Kidney (tissue), 14 donors: ENCODE results near the gene CXCL12. TPM values are rescaled to one million over a fixed set of nuclear protein-coding genes. Genes with fewer than 3 reads are reported as not detected.

Source experiments
- DNase-seq, 5 donors: peaks; one replicate each; pipeline ENCODE4 v3.0.0-alpha.2; 2013 to 2020
- FAIRE-seq: peaks from 2 replicates; lab custom pipeline; 2012; peaks lifted over from hg19 to GRCh38; lab: Jason Lieb, UNC
- H3K27ac ChIP-seq, 2 donors: one replicate each; pipeline ENCODE4 v1.7.0; 2013; ENCODE audit warnings: low read depth in 2 of 2, low read length in 2 of 2, inconsistent platforms in 1 of 2
- H3K27me3 ChIP-seq: one replicate; pipeline ENCODE4 v1.7.1; 2013; ENCODE audit warnings: low read length, inconsistent platforms; ENCODE audit not compliant: control insufficient read depth, insufficient read depth
- H3K36me3 ChIP-seq, 3 donors: one replicate each; pipeline versions ENCODE4 v1.7.0 to v1.7.1; 2013; ENCODE audit warnings: low read length in 3 of 3, control low read depth in 1 of 3, inconsistent platforms in 1 of 3; ENCODE audit not compliant: insufficient read depth in 3 of 3, control insufficient read depth in 2 of 3
- H3K4me1 ChIP-seq, 3 donors: one replicate each; pipeline versions ENCODE4 v1.7.0 to v1.7.1; 2013; ENCODE audit warnings: low read length in 3 of 3, inconsistent platforms in 1 of 3, low read depth in 1 of 3; ENCODE audit not compliant: control insufficient read depth in 2 of 3, insufficient read depth in 2 of 3
- H3K4me3 ChIP-seq, 3 donors: one replicate each; pipeline versions ENCODE4 v1.7.0 to v1.8.1; 2013; ENCODE audit warnings: low read length in 3 of 3, control low read depth in 1 of 3, inconsistent platforms in 1 of 3
- H3K9ac ChIP-seq, 3 donors: one replicate each; pipeline versions ENCODE4 v1.7.0 to v1.7.1; 2013; ENCODE audit warnings: low read length in 3 of 3, control low read depth in 1 of 3, inconsistent platforms in 1 of 3
- H3K9me3 ChIP-seq, 3 donors: one replicate each; pipeline versions ENCODE4 v1.7.0 to v1.7.1; 2013; ENCODE audit warnings: low read length in 3 of 3, control low read depth in 1 of 3, inconsistent platforms in 1 of 3; ENCODE audit not compliant: control insufficient read depth in 2 of 3, insufficient read depth in 1 of 3
- intact Hi-C: fragments of 100-400 bp; cut with DNase I; formaldehyde crosslinking; loops from one replicate; pipeline ENCODE4 v1.11.1; 2022
- polyA plus RNA-seq: library from polyadenylated mRNA; stranded (reverse); fragments of 350-450 nt; fragmentation: Illumina TruSeq; extraction: RNeasy Lipid Tissue Mini Kit (QIAGEN cat#74804); gene quantifications from one replicate; pipeline ENCODE4 v1.2.3, GENCODE V29; 2014; ENCODE audit warnings: low read depth, low replicate concordance; ENCODE audit not compliant: insufficient read depth
- total RNA-seq: library from RNA; stranded (reverse); fragmentation: NEBNext Ultra II Directional; extraction: Animal tissue kit (Norgen Biotek cat#: 25700); gene quantifications from one replicate; pipeline ENCODE4 v1.2.1, GENCODE V29; 2021
- TF ChIP-seq, protein P1 (sequence below): IDR thresholded peaks from 3 replicates; pipeline ENCODE4 v1.5.1; 2012; ENCODE audit warnings: mild to moderate bottlenecking, moderate library complexity, borderline replicate concordance; ENCODE audit not compliant: insufficient read depth; ENCODE audit errors: extremely low read depth
- donor health status: control.
- donor health status: control.
- donor health status: control.
- donor health status: control.
- donor health status: control.
- donor health status: DM: yes; HTN: yes; CAD: no.
- donor health status: Normal renal cell carcinoma (clear cell type).

Gene CXCL12
- total and polyA plus RNA-seq, 2 donors from 2014 or later: 99.5 to 111 TPM

GRCh38 chr10:44363716-44364115, 21.2 kb downstream of the CXCL12 start:
- FAIRE-seq (no peak), DNase-seq (no peak)
- no peaks in the 10 kb centered on the region for H3K4me1 ChIP-seq
- intact Hi-C loops: no loop called here
- no peaks in the 10 kb centered on the region for H3K9me3 ChIP-seq
- H3K27me3 ChIP-seq: no peaks in the 10 kb centered on the region
- H3K27ac ChIP-seq: peak overlapping the region in 1 of 2 donors; percentile 34
- no peak overlapping the region for H3K9ac ChIP-seq
- TF ChIP-seq, protein P1, sequence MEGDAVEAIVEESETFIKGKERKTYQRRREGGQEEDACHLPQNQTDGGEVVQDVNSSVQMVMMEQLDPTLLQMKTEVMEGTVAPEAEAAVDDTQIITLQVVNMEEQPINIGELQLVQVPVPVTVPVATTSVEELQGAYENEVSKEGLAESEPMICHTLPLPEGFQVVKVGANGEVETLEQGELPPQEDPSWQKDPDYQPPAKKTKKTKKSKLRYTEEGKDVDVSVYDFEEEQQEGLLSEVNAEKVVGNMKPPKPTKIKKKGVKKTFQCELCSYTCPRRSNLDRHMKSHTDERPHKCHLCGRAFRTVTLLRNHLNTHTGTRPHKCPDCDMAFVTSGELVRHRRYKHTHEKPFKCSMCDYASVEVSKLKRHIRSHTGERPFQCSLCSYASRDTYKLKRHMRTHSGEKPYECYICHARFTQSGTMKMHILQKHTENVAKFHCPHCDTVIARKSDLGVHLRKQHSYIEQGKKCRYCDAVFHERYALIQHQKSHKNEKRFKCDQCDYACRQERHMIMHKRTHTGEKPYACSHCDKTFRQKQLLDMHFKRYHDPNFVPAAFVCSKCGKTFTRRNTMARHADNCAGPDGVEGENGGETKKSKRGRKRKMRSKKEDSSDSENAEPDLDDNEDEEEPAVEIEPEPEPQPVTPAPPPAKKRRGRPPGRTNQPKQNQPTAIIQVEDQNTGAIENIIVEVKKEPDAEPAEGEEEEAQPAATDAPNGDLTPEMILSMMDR: no peak
- H3K4me3 ChIP-seq: no peak overlapping the region
- no peaks in the 10 kb centered on the region for H3K36me3 ChIP-seq

DNA sequence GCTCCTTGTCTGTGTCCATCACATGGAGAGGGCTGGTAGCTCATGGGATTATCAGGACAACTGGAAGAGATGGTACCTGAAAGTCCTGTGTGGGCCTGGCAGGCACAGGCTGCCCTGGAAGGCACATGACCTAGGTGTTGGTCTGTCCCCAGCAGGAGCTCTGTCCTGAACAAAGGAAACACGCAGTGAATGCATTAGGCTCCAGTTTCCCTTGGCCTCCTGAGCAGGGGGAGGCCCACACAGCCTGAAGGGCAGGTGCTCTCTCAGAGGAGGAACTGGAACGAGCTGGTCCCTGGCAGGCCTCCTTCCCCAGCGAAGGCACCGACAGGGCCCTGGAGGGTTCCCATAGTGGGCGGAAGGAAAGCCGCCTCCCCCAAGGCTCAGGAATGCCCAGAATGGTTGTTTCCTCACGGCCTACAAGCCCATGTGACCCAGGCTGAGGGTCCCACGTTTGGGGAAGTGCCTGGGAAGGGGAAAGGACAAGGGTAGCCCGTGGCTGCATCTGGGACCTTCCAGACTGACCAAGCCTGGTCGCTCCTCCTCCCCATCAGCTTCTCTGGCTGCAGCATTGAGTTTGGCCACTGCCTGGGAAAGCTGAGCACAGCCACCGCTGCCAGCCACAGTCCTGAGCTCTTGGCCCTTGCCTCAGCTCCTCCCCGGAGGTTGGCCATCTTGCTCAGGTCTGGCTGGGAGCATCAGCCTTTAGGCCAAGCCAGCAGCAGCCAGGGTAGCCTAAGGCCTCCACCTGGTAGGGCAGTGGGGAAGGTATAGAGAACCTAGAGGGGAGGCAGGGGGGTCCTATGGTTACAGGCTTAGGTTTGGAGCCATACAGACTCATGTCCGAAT, 21.8 kb downstream of the CXCL12 start:
- Histone ChIP-seq H3K9ac (no peak overlapping the region), H3K9me3 (no peaks in the 10 kb centered on the region), H3K4me1 (no peaks in the 10 kb centered on the region), H3K4me3 (no peak overlapping the region), H3K36me3 (no peaks in the 10 kb centered on the region), H3K27me3 (no peaks in the 10 kb centered on the region), H3K27ac (peak overlapping the region in 1 of 2 donors; percentile 34)
- DNase-seq: peak in 2 of 5 donors; percentile 34 to 42
- FAIRE-seq: no peak
- intact Hi-C loops: no loop called here
- TF ChIP-seq, protein P1: no peak

DNA sequence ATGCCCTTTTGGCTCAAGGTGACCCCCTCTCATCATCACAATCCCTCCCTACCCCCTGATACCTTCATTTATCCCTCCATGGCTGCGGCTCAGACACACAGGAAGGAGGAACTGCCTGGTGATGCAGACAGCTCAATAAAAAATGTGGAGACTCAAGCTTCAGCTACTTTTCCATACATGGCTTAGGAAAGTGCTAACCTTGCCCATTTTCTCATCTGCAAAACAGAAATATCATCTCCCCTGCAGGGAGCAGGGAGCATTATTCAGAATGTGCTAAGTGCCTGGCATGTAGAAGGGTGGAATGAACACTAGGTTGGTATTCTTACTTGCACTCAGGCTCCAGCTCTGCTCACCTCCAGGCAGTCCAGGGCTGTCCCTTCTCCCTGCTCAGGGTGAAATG, 23.8 kb downstream of the CXCL12 start:
- TF ChIP-seq, protein P1: no peak
- Histone ChIP-seq H3K27me3 (no peaks in the 10 kb centered on the region), H3K27ac (no peak overlapping the region), H3K9me3 (no peaks in the 10 kb centered on the region), H3K9ac (no peak overlapping the region), H3K4me1 (no peaks in the 10 kb centered on the region), H3K4me3 (no peak overlapping the region), H3K36me3 (no peaks in the 10 kb centered on the region)
- DNase-seq (no peak), FAIRE-seq (no peak)
- intact Hi-C loops: no loop called here
